GM18868 (cell line): ENCODE results near the gene CITED2.
"Not testable (repeated sequence)": the region's sequence is repeated elsewhere in the genome, so short reads cannot be mapped to it uniquely, and the experiment has no call there.

ENCODE experiments used
- ATAC-seq: cut with Tn5 transposase; IDR thresholded peaks from one replicate; pipeline ENCODE4 v1.9.1; 2021; ENCODE audit warnings: mild to moderate bottlenecking, moderate library complexity; ENCODE audit not compliant: unreplicated experiment

The CITED2 gene

DNA sequence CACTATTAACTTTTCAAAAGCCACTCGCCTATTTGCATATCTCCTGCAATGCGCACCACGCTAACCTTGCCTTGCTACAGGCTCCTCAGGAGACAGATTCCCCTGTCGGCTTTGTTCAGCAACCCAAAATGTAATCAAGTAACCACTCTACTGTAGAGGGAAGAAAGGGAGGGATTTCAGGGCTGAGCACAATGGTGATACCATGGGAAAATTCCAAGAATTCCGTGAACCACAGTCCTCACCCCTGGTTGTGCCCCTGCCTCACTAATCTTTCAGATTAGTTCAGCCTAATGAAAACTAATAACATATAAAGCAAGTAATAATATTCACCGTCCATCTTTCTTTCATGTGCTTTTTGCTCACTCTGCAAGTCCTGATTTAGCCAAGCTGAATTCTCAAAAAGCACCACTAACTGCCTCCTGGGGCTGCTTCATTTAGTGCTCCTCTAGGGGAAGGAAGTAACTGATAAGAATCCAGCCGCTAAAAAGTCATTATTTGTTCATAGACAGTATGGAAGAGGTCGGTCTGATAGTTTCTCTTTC, 6.6 kb downstream of the CITED2 start:
- no peak for ATAC-seq

DNA sequence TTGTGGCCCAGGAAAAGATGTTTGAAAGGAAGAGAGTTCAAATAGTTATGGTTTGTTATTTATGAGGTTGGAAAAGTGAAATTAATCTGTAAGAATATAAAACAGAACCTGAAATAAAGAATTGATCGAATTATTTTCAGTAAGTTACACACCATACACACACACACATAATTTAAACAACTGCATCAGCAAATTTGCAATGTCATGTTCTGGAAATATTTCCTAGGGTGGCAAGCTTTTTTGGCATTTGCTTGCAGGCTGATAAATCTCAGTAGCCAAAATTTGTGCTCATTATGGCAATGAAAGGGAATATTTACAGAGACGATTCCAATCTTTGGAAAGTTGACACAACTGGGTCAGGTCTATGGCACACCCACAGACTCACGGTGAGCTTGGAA, 9.5 kb downstream of the CITED2 start:
- ATAC-seq = no peak

DNA sequence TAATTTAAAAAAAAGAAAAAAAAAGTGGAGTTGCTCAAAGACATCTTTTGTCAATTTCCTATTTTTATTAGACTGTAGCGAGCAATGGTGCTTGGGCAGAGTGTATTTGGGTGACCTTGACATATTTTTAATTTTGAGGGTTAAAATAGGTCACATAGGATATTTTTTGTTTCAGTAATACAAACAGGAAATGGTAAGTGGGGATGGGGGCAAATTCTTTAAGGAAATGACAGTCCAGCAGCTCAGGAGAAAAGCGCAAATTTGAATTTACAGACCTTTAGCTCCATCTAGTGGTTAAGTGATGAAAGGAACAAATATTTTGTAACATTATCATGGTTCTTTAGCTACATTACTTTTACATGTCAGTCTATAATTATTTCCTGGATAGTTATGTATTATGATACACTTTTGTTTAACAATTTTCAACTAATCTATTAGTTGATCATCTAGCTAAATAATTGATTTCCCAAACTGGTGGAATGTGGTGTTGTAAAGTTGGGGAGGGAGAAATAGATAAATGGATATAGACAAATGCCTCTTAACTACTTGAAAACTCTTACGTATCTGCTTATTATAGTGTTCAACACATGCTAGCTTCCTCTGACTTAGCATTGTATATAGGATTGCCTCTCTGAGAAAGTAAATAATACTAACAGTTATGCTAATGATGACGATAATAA, 10.0 kb downstream of the CITED2 start:
- no peak for ATAC-seq

DNA sequence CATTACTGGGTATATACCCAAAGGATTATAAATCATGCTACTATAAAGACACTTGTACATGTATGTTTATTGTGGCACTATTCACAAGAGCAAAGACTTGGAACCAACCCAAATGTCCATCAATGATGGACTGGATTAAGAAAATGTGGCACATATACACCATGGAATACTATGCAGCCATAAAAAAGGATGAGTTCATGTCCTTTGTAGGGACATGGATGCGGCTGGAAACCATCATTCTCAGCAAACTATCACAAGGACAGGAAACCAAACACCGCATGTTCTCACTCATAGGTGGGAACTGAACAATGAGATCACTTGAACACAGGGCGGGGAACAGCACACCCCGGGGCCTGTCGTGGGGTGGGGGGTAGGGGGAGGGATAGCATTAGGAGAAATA, 10.7 kb downstream of the CITED2 start:
- not testable (repeated sequence) for ATAC-seq

DNA sequence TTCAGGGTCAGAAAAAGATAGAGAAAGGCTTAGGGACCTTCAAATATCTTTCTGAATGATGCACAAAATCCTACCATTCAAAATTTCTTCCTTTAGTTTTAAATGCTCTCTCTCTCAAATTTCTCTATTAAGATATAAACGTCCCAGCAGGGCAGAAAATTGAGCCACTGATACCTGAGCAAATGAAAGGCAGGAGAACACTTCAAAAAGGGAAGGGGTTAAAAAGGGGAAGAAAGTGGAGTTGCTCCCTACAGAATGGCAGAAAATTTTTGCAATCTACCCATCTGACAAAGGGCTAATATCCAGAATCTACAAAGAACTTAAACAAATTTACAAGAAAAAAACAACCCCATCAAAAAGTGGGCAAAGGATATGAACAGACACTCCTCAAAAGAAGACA, 11.3 kb downstream of the CITED2 start:
- ATAC-seq = not testable (repeated sequence)

DNA sequence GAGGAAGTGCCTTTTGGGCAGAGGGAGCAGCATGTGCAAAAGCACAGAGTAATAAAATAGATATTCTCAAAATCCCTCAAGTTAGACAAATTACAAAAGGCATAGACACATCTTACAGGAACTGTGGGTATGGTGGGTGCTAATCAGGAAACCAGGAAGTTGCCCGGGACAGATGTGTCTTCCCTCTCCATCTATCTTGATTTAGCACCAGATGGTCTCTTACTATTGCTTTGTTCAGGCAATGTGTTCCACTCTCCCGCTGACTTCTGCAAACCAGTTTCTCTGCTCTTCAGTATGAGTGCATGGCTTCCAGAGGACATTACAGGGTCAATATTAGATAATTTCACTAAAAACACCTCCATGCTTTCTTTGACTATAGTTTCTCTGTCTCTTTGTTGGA, 13.2 kb downstream of the CITED2 start:
- ATAC-seq = no peak

DNA sequence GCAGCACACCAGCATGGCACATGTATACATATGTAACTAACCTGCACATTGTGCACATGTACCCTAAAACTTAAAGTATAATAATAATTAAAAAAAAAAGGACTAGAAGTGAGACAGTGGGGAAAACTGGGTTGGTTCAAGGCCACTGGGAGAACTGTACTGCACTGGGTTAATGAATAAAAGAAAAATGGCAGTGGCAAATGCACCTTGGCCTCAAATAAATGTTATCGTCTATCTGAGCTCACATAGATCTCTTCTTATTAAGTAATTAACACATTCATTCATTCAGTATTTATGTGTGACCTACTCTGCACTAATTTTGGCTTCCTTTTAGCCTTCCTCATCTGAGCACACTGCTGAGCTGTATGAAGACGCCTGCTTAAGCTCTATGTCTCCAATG, 17.5 kb downstream of the CITED2 start:
- no peak for ATAC-seq

DNA sequence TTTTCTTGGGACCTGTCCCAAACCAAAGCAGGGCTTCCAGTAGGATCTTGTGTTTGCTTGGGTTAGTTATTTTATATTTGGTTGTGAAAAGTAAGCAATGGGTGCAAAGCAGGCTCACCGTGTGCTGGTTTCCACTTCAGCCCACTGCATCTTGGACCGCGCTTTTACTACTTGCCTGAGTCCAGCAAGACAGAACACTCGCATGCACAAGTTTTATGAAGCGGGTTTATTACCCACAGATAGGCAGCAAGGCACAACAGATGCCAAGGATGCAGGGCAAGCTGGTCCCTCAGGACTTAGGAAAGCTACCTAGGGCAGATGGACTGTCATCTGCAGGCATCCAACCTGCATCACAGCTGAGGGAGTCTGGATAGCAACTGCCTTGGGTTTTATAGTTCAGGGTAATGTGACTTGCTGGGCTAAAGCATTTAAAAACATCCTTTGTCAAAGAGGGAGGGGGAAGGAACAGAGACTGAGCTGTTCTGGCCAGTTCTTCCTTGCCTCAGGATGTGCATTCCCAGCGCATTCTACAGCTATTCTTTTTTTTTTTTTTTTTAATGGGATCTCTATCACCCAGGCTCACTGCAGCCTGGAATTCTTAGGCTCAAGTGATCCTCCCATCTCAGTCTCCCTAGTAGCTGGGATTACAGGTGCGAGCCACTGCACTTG, 18.5 kb downstream of the CITED2 start:
- no peak for ATAC-seq

DNA sequence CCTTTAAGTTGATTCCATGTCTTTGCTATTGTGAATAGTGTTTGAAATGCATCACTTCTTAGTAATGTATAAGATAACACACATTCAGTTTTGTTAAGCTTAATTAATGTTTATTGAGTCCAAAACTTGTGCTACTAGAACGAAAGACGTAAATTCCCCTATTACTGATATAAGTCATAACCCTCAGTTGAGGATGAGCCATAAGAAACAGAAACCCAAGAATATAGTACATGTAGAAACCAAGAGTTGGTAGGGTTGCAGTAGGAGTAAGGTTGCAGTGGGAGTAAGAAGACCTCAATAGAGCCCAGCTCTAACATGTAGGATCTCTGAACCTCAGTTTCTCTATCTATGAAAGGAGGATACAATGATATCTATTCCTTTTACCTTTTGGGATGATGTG, 19.3 kb downstream of the CITED2 start:
- peak; percentile 84 for ATAC-seq

DNA sequence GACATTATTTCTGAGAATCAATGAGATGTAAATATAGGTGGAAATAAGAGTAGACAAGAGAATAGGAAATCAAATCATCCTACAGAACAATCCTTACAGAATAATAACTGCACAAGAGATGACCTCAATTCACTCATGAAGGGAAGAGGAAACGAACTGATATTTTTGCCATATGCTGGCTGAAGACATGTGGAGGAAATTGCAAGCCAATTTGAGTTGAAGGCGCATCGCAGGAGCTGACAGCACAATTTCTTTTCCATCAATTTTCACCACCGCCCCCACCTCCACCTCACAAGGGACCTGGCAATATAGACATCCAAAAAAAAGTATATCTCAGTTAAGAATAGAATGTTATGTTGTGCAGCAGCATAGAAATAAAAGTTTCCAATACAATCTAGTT, 20.3 kb downstream of the CITED2 start:
- no peak for ATAC-seq

DNA sequence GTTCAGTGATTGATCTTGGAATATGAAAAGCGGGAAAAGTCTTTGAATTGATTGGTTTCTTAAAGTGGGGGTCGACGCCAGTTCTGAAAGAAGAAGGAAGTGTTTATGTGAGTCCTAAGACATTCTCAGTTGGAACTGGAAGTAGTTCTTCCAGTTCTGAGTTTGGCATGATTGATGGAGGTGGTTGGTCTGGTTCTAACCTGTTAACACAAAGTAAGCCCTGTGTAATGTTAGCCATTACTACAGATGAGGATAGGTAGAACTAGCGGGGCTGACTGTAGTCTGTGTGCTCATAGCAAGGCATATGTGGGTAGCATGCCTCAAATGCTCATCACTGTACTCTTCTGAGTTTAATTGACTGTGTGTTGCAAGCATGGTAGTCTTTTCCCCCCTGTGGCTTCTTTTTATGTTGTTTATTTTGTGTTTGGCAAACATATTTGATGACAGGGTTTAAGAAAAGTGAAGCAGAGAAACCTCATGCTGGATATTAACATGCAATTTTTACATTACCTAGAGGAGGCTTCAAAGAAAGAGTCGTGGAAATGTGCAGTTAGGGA, 24.9 kb downstream of the CITED2 start:
- no peak for ATAC-seq

DNA sequence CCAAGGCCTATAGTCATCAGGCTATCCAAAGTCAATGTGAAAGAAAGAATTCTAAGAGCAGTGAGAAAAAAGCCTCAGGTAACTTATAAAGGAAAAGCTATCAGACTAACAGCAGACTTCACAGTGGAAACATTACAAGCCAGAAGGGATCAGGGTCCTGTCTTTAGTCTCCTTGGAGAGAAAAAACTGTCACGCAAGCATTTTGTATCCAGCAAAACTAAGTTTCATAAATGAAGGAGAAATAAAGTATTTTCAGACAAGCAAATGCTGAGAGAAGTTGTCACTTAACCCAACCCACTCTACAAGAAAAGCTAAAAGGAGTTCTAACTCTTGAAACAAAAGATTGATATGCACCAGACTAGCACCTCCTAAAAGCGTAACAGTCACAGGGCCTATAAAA, 28.1 kb downstream of the CITED2 start:
- no peak for ATAC-seq

DNA sequence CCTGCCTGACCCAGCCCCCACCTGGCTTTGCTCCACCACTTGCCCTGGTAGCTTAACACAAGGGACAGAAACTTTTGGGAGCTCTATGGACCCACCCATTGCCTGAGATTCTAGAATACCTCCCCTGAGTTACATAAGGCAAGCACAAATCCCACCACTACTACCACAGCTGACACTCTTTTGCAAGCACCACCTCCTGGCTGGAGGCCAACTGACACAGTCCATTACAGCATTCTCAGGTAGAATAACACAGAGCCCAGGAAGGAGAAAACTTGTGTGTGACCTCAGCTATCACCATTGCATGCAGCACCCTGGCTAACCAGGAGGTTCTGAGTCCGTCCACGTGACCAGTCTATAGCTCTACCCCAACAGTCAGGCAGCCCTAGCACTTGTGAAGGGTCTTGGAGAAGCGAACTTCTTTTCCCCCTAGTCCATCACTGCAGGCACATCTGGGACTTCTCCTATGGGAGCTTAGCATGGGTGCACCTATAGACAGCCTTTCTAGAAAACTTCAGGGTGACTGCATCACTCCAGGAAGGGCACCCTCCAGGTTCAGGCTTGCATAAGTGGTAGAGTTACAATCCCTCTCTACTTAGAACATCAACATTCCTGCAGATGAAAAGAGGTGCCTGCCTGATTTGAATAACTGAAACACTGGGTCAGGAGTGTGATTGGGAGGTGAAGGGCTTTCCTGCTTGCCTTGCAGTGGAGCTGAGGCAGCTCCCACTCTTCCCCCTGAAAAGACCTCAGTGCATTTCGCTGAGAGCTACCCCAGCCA, 30.1 kb downstream of the CITED2 start:
- no peak for ATAC-seq

DNA sequence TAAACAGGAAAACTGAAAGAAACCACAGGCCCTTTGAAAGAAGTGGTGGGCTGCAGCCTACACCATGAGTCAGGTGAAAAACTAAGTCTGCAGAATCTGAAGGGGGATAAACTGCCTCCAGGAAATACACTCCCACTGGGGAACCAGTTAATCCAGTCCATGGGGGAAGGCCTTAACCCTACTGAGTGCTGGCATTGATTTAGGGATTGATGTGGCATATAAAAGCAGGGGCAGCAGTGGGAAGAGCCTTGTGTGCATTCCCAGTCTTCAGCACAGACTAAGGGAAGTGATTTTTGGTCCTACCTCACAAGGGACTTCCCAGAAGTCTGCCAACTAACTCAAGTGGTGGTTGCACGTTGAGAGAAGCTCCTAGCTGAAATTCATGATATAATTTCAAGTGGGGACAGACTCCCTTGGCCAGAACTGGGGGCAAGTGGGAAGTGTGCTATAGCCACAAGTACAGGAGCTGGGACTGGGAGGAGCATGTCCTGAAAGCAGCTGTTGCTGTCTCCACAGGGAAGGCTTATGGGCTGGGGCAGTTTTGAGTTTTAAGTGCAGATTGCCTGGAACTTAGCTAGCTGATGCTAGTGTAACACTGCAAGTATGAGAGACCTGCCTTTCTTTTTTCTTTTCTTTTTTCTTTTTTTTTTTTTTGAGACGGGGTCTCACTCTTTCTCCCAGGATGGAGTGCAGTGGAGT, 31.2 kb downstream of the CITED2 start:
- ATAC-seq = peak; percentile 63

DNA sequence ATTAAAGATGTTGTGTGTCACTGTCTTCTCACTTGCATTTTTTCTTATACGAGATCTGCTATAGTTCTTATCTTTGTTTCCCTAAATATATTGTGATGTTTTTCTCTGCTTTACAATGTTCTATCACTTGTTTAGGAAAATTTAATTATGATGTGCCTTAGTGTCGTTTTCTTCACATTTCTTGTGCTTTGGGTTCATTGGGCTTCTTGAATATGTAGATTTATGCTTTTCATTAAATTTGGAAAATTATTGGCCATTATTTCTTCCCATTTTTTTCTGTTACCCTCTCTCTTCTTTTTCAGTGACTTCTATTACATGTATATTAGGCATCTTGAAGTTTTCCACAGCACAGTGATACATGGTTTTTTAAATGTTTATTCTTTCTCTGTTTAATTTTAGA, 33.4 kb downstream of the CITED2 start:
- ATAC-seq = no peak

DNA sequence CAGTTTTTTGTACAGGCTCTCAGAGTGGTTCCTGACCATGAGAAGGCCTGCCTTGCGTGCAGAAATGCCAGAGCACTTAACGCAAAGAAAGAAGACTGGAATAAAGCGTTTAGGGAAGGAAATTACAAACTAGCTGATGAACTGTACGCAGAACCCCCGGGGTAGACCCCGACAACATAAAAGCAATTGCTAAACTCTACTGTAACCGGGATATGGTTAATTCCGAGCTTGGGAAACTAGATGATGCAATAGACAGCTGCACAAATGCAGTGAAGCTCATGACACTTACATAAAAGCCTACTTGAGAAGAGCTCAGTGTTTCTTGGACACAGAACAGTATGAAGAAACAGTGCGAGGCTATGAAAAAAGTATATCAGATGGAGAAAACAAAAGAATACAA, 35.7 kb downstream of the CITED2 start:
- ATAC-seq = no peak

DNA sequence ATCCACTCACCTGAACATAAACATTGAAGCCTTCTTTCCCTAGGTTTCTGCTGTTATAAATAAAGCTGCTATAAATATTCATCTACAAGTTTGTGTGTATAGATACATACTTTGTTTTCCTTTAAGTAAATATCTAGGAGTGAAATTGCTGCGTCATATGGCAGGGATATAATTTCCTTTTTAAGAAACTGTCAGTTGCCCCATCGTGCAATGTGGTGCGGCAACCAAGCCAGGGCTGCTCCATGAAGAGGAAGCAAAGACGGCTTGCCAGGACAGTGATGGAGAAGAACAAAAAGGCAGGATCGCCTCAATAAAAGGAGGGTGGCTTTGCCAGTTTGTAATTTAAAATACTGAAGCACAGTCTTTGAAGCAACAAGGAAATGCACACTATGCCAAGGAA, 36.6 kb downstream of the CITED2 start:
- no peak for ATAC-seq

DNA sequence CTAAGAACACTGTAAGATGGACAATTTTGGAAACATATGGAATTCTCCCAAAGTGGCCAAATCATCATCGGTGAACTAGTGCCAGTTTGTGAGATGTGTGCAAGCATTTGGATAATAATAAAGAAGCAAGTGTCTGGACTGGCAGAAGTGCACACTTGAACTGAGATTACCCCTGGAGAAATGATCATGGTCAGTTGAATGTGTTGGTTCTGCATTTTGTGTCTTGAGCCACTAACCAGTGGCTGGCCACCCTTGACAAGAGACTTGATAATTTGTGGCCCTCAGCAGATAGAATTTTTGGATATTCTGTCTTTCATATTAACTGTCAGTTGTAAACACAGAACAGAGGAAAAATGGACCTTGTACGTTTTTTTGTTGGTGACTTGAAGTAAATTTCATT, 37.4 kb downstream of the CITED2 start:
- peak; percentile 14 for ATAC-seq

DNA sequence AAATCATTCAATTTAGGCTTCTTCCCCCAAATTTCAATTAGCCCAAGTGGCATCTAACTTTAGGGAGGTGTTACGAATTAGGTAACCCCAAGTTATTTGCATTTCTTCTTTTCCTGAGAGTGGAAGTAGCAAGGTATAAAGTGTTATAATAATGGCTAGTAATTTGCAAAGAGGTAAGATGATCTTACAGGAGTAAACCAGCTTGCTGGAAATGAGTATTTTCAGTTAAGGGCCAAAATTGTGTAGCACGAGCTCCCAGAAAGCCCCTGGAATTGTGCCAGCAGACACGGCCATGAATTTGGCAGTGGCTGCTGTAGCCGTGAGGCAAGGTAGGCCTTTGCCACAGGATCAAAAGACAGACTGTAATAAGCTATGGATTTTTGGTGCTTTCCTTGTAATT, 38.0 kb downstream of the CITED2 start:
- ATAC-seq = peak; percentile 90

DNA sequence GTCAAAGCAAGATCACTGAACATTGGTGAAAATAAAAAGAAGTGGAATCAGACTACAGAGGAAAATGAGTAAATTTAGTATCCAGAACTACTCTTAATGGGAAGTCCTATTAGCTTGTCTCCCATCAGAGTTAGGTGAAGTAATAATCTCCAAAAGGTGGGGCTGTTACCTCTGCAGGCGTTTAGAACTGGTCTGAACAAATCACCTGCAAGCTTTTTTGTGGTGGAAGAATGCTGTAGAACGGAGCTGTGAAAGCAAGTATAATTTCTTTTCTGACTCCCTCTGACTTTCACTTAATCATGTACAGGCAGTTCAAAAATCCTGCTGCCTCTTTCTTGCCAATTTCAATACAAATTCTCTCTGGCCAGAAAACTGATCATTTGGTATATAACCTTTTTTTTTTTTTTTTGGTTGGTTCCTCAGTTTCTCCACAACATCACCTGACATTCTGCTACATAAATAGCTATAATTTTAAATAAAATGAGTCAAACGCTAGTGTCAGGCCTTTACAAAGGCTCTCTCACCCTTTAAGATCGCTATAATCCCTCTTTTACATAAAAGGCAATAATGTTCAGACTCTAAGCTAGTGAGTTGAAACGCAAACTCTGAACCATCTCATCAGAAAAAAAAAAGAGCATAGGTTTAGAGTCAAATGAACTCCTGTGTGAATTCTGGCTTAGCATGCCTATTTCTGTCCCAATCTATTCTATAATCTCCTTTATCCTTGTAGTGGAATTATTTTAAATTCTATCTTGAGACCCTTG, 38.8 kb downstream of the CITED2 start:
- ATAC-seq = no peak
